H9 (cell line): ENCODE measurements around the gene MEA1. TPM values are rescaled to one million over a fixed set of nuclear protein-coding genes. Genes with fewer than 3 reads are reported as not detected.

ENCODE experiments used
- DNase-seq: peaks from one replicate; pipeline ENCODE4 v3.0.0-alpha.2; 2017
- H2AFZ ChIP-seq: one replicate; pipeline ENCODE4 v1.6.1; 2013; ENCODE audit warnings: mild to moderate bottlenecking, low read length, control low read depth, moderate library complexity
- H2AK5ac ChIP-seq: 2 replicates; pipeline ENCODE4 v1.6.1; 2013; ENCODE audit warnings: low read length, control low read depth, mixed read lengths; ENCODE audit not compliant: insufficient read length
- H2BK120ac ChIP-seq: one replicate; pipeline ENCODE4 v1.6.1; 2013; ENCODE audit warnings: low read depth, mild to moderate bottlenecking, low read length, control low read depth, inconsistent platforms; ENCODE audit not compliant: poor library complexity, severe bottlenecking
- H2BK12ac ChIP-seq: 2 replicates; pipeline ENCODE4 v1.6.1; 2013; ENCODE audit warnings: low read length, control low read depth, mixed read lengths, low read depth; ENCODE audit not compliant: insufficient read length
- H2BK15ac ChIP-seq: 2 replicates; pipeline ENCODE4 v1.6.1; 2013; ENCODE audit warnings: low read depth, low read length, control low read depth
- H2BK20ac ChIP-seq: one replicate; pipeline ENCODE4 v1.6.1; 2013; ENCODE audit warnings: low read depth, mild to moderate bottlenecking, low read length, control low read depth, inconsistent platforms; ENCODE audit not compliant: poor library complexity, severe bottlenecking
- H2BK5ac ChIP-seq: 2 replicates; pipeline ENCODE4 v1.6.1; 2013; ENCODE audit warnings: low read length, control low read depth, mixed read lengths; ENCODE audit not compliant: insufficient read length
- H3K14ac ChIP-seq: 2 replicates; pipeline ENCODE4 v1.6.1; 2013; ENCODE audit warnings: low read length, control low read depth; ENCODE audit not compliant: insufficient read depth
- H3K18ac ChIP-seq: 2 replicates; pipeline ENCODE4 v1.6.1; 2013; ENCODE audit warnings: low read depth, mild to moderate bottlenecking, mixed read lengths, low read length, control low read depth; ENCODE audit not compliant: insufficient read length
- H3K23ac ChIP-seq: 2 replicates; pipeline ENCODE4 v1.6.1; 2013; ENCODE audit warnings: low read length, control low read depth, mixed read lengths, low read depth; ENCODE audit not compliant: insufficient read length
- H3K23me2 ChIP-seq: 2 replicates; pipeline ENCODE4 v1.6.1; 2013; ENCODE audit warnings: low read depth, mild to moderate bottlenecking, mixed read lengths, low read length, control low read depth; ENCODE audit not compliant: insufficient read length, poor library complexity, severe bottlenecking
- H3K27ac ChIP-seq: 2 replicates; pipeline ENCODE4 v1.5.1; 2013; ENCODE audit warnings: low read length, control low read depth, mixed read lengths, low read depth; ENCODE audit not compliant: insufficient read length
- H3K27me3 ChIP-seq: 2 replicates; pipeline ENCODE4 v1.6.1; 2013; ENCODE audit warnings: low read length, control low read depth, inconsistent platforms; ENCODE audit not compliant: insufficient read depth
- H3K4ac ChIP-seq: 2 replicates; pipeline ENCODE4 v1.6.1; 2013; ENCODE audit warnings: low read depth, mild to moderate bottlenecking, control low read depth, inconsistent platforms, low read length, moderate library complexity
- H3K4me1 ChIP-seq: 2 replicates; pipeline ENCODE4 v1.6.1; 2013; ENCODE audit warnings: low read length, control low read depth, inconsistent platforms; ENCODE audit not compliant: insufficient read depth
- H3K4me2 ChIP-seq: 2 replicates; pipeline ENCODE4 v1.6.1; 2013; ENCODE audit warnings: low read length, control low read depth, mixed read lengths; ENCODE audit not compliant: insufficient read length, insufficient read depth
- H3K56ac ChIP-seq: 2 replicates; pipeline ENCODE4 v1.6.1; 2013; ENCODE audit warnings: low read depth, mild to moderate bottlenecking, mixed read lengths, low read length, control low read depth; ENCODE audit not compliant: insufficient read length
- H3K79me1 ChIP-seq: 2 replicates; pipeline ENCODE4 v1.6.1; 2013; ENCODE audit warnings: low read depth, mild to moderate bottlenecking, moderate library complexity, low read length, control low read depth, inconsistent platforms; ENCODE audit not compliant: insufficient read depth, poor library complexity, severe bottlenecking
- H3K79me2 ChIP-seq: 2 replicates; pipeline ENCODE4 v1.6.1; 2013; ENCODE audit warnings: low read length, control low read depth, inconsistent platforms; ENCODE audit not compliant: insufficient read depth
- H3K9ac ChIP-seq: 2 replicates; pipeline ENCODE4 v1.6.1; 2013; ENCODE audit warnings: low read length, control low read depth, mixed read lengths; ENCODE audit not compliant: insufficient read length; ENCODE audit errors: extremely low read depth
- H3K9me3 ChIP-seq: one replicate; pipeline ENCODE4 v1.6.1; 2013; ENCODE audit warnings: low read depth, low read length, inconsistent platforms; ENCODE audit not compliant: control insufficient read depth
- H3T11ph ChIP-seq: one replicate; pipeline ENCODE4 v1.6.1; 2013; ENCODE audit warnings: mild to moderate bottlenecking, low read length, control low read depth, inconsistent platforms
- H4K20me1 ChIP-seq: one replicate; pipeline ENCODE4 v1.6.1; 2013; ENCODE audit not compliant: control insufficient read depth, insufficient read length, insufficient read depth
- H4K5ac ChIP-seq: 2 replicates; pipeline ENCODE4 v1.6.1; 2013; ENCODE audit warnings: low read depth, mild to moderate bottlenecking, mixed read lengths, low read length, control low read depth; ENCODE audit not compliant: insufficient read length
- H4K8ac ChIP-seq: replicated peaks from 2 replicates; pipeline ENCODE4 v1.6.1; 2013; ENCODE audit warnings: low read length, control low read depth, mixed read lengths, low read depth; ENCODE audit not compliant: insufficient read length
- H4K91ac ChIP-seq: 2 replicates; pipeline ENCODE4 v1.6.1; 2013; ENCODE audit warnings: low read depth, mild to moderate bottlenecking, moderate library complexity, mixed read lengths, low read length, control low read depth; ENCODE audit not compliant: insufficient read length
- H3K27ac Mint-ChIP-seq, 3 experiments: 2 replicates in 2 of 3; 3 replicates in 1 of 3; pipeline ENCODE4 v1.8.0; 2020 to 2021; ENCODE audit warnings: mixed read lengths in 3 of 3, mild to moderate bottlenecking in 1 of 3, moderate library complexity in 1 of 3
- H3K27me3 Mint-ChIP-seq: 2 replicates; pipeline ENCODE4 v1.8.0; 2021; ENCODE audit warnings: low read depth, mild to moderate bottlenecking, moderate library complexity, mixed read lengths
- H3K36me3 Mint-ChIP-seq, 3 experiments: 2 replicates in 2 of 3; 3 replicates in 1 of 3; pipeline ENCODE4 v1.8.0; 2020 to 2021; ENCODE audit warnings: low read depth in 3 of 3, mixed read lengths in 3 of 3; ENCODE audit not compliant: insufficient read depth in 1 of 3
- H3K4me1 Mint-ChIP-seq, 2 experiments: 2 replicates each; pipeline ENCODE4 v1.8.0; 2020; ENCODE audit warnings: mixed read lengths in 2 of 2
- H3K4me3 Mint-ChIP-seq, 2 experiments: 2 replicates in 1 of 2; 3 replicates in 1 of 2; pipeline ENCODE4 v1.8.0; 2020 to 2021; ENCODE audit warnings: mild to moderate bottlenecking in 2 of 2, mixed read lengths in 2 of 2, moderate library complexity in 1 of 2
- H3K9me3 Mint-ChIP-seq, 2 experiments: 2 replicates in 1 of 2; 3 replicates in 1 of 2; pipeline ENCODE4 v1.8.0; 2020; ENCODE audit warnings: mild to moderate bottlenecking in 2 of 2, mixed read lengths in 2 of 2, moderate library complexity in 1 of 2
- CTCF ChIP-seq: fragments of 200-600 bp; sonication (generic); conservative IDR thresholded peaks from 3 replicates; pipeline ENCODE4 v1.8.0; 2021; ENCODE audit warnings: antibody characterized with exemption, mild to moderate bottlenecking
- WGBS: extraction: QIAGEN DNeasy Blood & Tissue Kit; methylation state at CpG from one replicate; pipeline ENCODE4 v1.1.7; 2013; ENCODE audit warnings: missing lambda C conversion rate, low lambda C conversion rate, mixed read lengths; ENCODE audit not compliant: insufficient read length; ENCODE audit errors: extremely low coverage; 5-methylcytosine and 5-hydroxymethylcytosine counted together
- total RNA-seq: library from RNA; stranded (reverse); gene quantifications from 2 replicates; pipeline ENCODE4 v1.2.1, GENCODE V29; 2021

The MEA1 gene
- total RNA-seq, 1 experiment from 2014 or later = 113 TPM

- no peak overlapping the region for H3K9ac ChIP-seq
- H3K18ac ChIP-seq = no peak overlapping the region
- H3K79me2 ChIP-seq = no peaks in the 10 kb centered on the region
- no peak overlapping the region for H3K27ac ChIP-seq
- H4K8ac ChIP-seq = no peak overlapping the region
- H3K4me3 Mint-ChIP-seq = no peak overlapping the region; a peak in 1 of 5 replicates
- TF ChIP-seq CTCF = peak; percentile 67
- H2BK120ac ChIP-seq = no peak overlapping the region
- no peaks in the 10 kb centered on the region for H4K20me1 ChIP-seq
- H3K27ac Mint-ChIP-seq = no peak overlapping the region; a peak in 1 of 7 replicates
- H3K27me3 ChIP-seq = peaks cover 6% of the 10 kb centered on the region; the same call in 1 of the 2 replicates
- H4K5ac ChIP-seq = no peak overlapping the region
- H2BK12ac ChIP-seq = no peak overlapping the region
- no CpG with 5 or more reads among the region's 9 CpGs for WGBS
- H3K9me3 ChIP-seq = no peaks in the 10 kb centered on the region
- H3K27me3 Mint-ChIP-seq = peaks cover 28% of the 10 kb centered on the region
- no peak overlapping the region for H2BK15ac ChIP-seq
- no peak overlapping the region for H2BK5ac ChIP-seq
- peaks cover 10% of the 10 kb centered on the region for H3K23me2 ChIP-seq
- no peak overlapping the region for H3K4ac ChIP-seq
- H3K4me2 ChIP-seq = no peak overlapping the region
- H3K56ac ChIP-seq = no peak overlapping the region
- H3K79me1 ChIP-seq = no peaks in the 10 kb centered on the region
- no peak overlapping the region for H3K23ac ChIP-seq
- peaks cover 12% of the 10 kb centered on the region in 2 experiments for H3K4me1 Mint-ChIP-seq
- H3K36me3 Mint-ChIP-seq = peaks cover 0 to 36% (median 14%) of the 10 kb centered on the region in 3 experiments; a peak in 5 of 7 replicates
- no peak overlapping the region for H2AFZ ChIP-seq
- no peak overlapping the region for H3T11ph ChIP-seq
- H3K9me3 Mint-ChIP-seq = 0 out of 5 replicates have a peak, but pooled peaks cover 0 to 2% of the 10 kb centered on the region in 2 experiments
- no peaks in the 10 kb centered on the region for H3K4me1 ChIP-seq
- DNase-seq = peak; percentile 89
- no peak overlapping the region for H4K91ac ChIP-seq
- no peak overlapping the region for H3K14ac ChIP-seq
- no peak overlapping the region for H2BK20ac ChIP-seq
- H2AK5ac ChIP-seq = no peak overlapping the region
Measured at GRCh38 chr6:42963855-42964605, 49.7 kb downstream of the MEA1 start.
